NCI-H2196 (cell line): ENCODE data around the gene POU6F2.

Source experiments
- DNase-seq: peaks from one replicate; lab custom pipeline; 2025; ENCODE audit not compliant: unreplicated experiment; lab: John Stamatoyannopoulos, UW

POU6F2 gene

GRCh38 chr7:39384386-39384785 is 406.7 kb downstream of the POU6F2 start:
- no peak for DNase-seq

GRCh38 chr7:39386718-39387117 is 409.0 kb downstream of the POU6F2 start:
- no peak for DNase-seq

GRCh38 chr7:39392151-39392550 is 414.4 kb downstream of the POU6F2 start:
- no peak for DNase-seq

- DNase-seq, result no peak
Measured at GRCh38 chr7:39394105-39394680, 416.5 kb downstream of the POU6F2 start.

- DNase-seq, result no peak
Measured at GRCh38 chr7:39399458-39399857, 421.7 kb downstream of the POU6F2 start.

- no peak for DNase-seq
Measured at GRCh38 chr7:39399986-39400385, 422.3 kb downstream of the POU6F2 start.

GRCh38 chr7:39400836-39401235 is 423.1 kb downstream of the POU6F2 start:
- no peak for DNase-seq

GRCh38 chr7:39402034-39402433 is 424.3 kb downstream of the POU6F2 start:
- DNase-seq, result no peak

- no peak for DNase-seq
Measured at GRCh38 chr7:39404907-39405306, 427.2 kb downstream of the POU6F2 start.

GRCh38 chr7:39405581-39405980 is 427.9 kb downstream of the POU6F2 start:
- no peak for DNase-seq

- no peak for DNase-seq
Measured at GRCh38 chr7:39406467-39406866, 428.8 kb downstream of the POU6F2 start.

- no peak for DNase-seq
Measured at GRCh38 chr7:39407137-39407536, 429.4 kb downstream of the POU6F2 start.

GRCh38 chr7:39407723-39408122 is 430.0 kb downstream of the POU6F2 start:
- no peak for DNase-seq

GRCh38 chr7:39408906-39409305 is 431.2 kb downstream of the POU6F2 start:
- no peak for DNase-seq

GRCh38 chr7:39410582-39410981 is 432.9 kb downstream of the POU6F2 start:
- no peak for DNase-seq

- DNase-seq, result no peak
Measured at GRCh38 chr7:39413636-39414223, 436.0 kb downstream of the POU6F2 start.

GRCh38 chr7:39414224-39415035 is 436.7 kb downstream of the POU6F2 start:
- no peak for DNase-seq

- no peak for DNase-seq
Measured at GRCh38 chr7:39415091-39415787, 437.5 kb downstream of the POU6F2 start.

GRCh38 chr7:39416866-39417265 is 439.2 kb downstream of the POU6F2 start:
- DNase-seq, result no peak

GRCh38 chr7:39417642-39418041 is 439.9 kb downstream of the POU6F2 start:
- no peak for DNase-seq

GRCh38 chr7:39421251-39421650 is 443.5 kb downstream of the POU6F2 start:
- DNase-seq, result no peak

- DNase-seq, result no peak
Measured at GRCh38 chr7:39421661-39422060, 444.0 kb downstream of the POU6F2 start.
